HCT116 (cell line): ENCODE measurements around the gene SOCS3. TPM values are rescaled to one million over a fixed set of nuclear protein-coding genes. Genes with fewer than 3 reads are reported as not detected.

Experiments used
- ATAC-seq: fragments of 200-7000 bp; cut with Tn5 transposase; 2 replicates; pipeline ENCODE4 v1.9.1; 2020; ENCODE audit warnings: mild to moderate bottlenecking, moderate library complexity
- BruUV-seq: library from RNA; stranded (reverse); fragments of 400-500 nt; replicated peaks from 2 replicates; lab custom pipeline; 2021; lab: Mats Ljungman, UMichigan
- CTCF ChIA-PET: fragments of 300-600 bp; sonication (Branson Sonifier 250); formaldehyde crosslinking; loops from one replicate; lab custom pipeline; 2021; ENCODE audit warnings: antibody characterized with exemption; lab: Charles Lee
- POLR2A ChIA-PET: fragments of 300-600, 350-600 bp; sonication (Branson Sonifier 250); formaldehyde crosslinking; loops from one replicate; lab custom pipeline; 2021; ENCODE audit warnings: antibody characterized with exemption; lab: Charles Lee
- RAD21 ChIA-PET, 2 experiments: fragments of 300-600 bp; sonication (Branson Sonifier 250); formaldehyde crosslinking; loops; one replicate each; lab custom pipeline; 2023; ENCODE audit warnings: low total read pairs in 2 of 2; ENCODE audit not compliant: uncharacterized antibody in 2 of 2, unreplicated experiment in 2 of 2, low non-redundant PET in 1 of 2; lab: Charles Lee
- DNase-seq: peaks from one replicate; pipeline ENCODE4 v3.0.0-alpha.2; 2010; ENCODE audit warnings: low read depth, low spot score
- H2AFZ ChIP-seq: fragments of 200-600 bp; shearing (Covaris generic), sonication (generic); 2 replicates; pipeline ENCODE4 v1.6.1; 2017; ENCODE audit warnings: low read depth, mixed run types, mixed read lengths, antibody characterized with exemption, low read length; ENCODE audit not compliant: poor library complexity, severe bottlenecking
- H3K27ac ChIP-seq: 2 replicates; pipeline ENCODE4 v1.5.1; 2012; ENCODE audit warnings: low read depth, low read length
- H3K27me3 ChIP-seq: fragments of 200-600 bp; sonication (generic); 2 replicates; pipeline ENCODE4 v1.6.1; 2016; ENCODE audit warnings: mixed run types, low read length, mixed read lengths; ENCODE audit not compliant: insufficient read depth
- H3K36me3 ChIP-seq, 2 experiments: fragments of 200-500 bp in 1 of 2; fragments of 200-600 bp in 1 of 2; sonication (Bioruptor generic) in 1 of 2; sonication (generic) in 1 of 2; 2 replicates each; pipeline versions ENCODE4 v1.5.1 to v1.6.1; 2014 to 2016; ENCODE audit warnings: low read length in 2 of 2, inconsistent platforms in 1 of 2, mixed read lengths in 1 of 2, mixed run types in 1 of 2; ENCODE audit not compliant: insufficient read depth in 2 of 2, control insufficient read depth in 1 of 2
- H3K4me1 ChIP-seq, 2 experiments: fragments of 200-600 bp in 1 of 2; sonication (generic) in 1 of 2; 2 replicates each; pipeline versions ENCODE4 v1.5.1 to v1.6.1; 2012 to 2017; ENCODE audit warnings: low read length in 2 of 2, inconsistent platforms in 1 of 2, mild to moderate bottlenecking in 1 of 2, mixed read lengths in 1 of 2, mixed run types in 1 of 2, moderate library complexity in 1 of 2; ENCODE audit not compliant: insufficient read depth in 2 of 2, control insufficient read depth in 1 of 2
- H3K4me2 ChIP-seq: fragments of 200-600 bp; sonication (generic); 2 replicates; pipeline ENCODE4 v1.6.1; 2017; ENCODE audit warnings: mixed run types, low read length, mixed read lengths
- H3K4me3 ChIP-seq, 2 experiments: fragments of 200-600 bp in 1 of 2; sonication (generic) in 1 of 2; replicated peaks in 1 of 2; 2 replicates each; pipeline ENCODE4 v1.5.1; 2011 to 2016; ENCODE audit warnings: low read length in 2 of 2, control low read depth in 1 of 2, low read depth in 1 of 2, mild to moderate bottlenecking in 1 of 2, mixed read lengths in 1 of 2, mixed run types in 1 of 2
- H3K79me2 ChIP-seq: fragments of 200-600 bp; sonication (generic); 2 replicates; pipeline ENCODE4 v1.6.1; 2017; ENCODE audit warnings: mild to moderate bottlenecking, mixed run types, low read length, moderate library complexity, mixed read lengths; ENCODE audit not compliant: insufficient read depth
- H3K9ac ChIP-seq: fragments of 200-600 bp; sonication (generic); 2 replicates; pipeline ENCODE4 v1.6.1; 2016; ENCODE audit warnings: low read length, mixed read lengths
- H3K9me2 ChIP-seq: fragments of 200-600 bp; sonication (generic), shearing (Covaris generic); 2 replicates; pipeline ENCODE4 v1.6.1; 2017; ENCODE audit warnings: mixed run types, mild to moderate bottlenecking, moderate library complexity; ENCODE audit not compliant: insufficient read depth
- H3K9me3 ChIP-seq, 2 experiments: fragments of 200-500 bp in 1 of 2; fragments of 200-600 bp in 1 of 2; sonication (Bioruptor generic) in 1 of 2; sonication (generic) in 1 of 2; 2 replicates each; pipeline ENCODE4 v1.6.1; 2014 to 2017; ENCODE audit warnings: low read length in 2 of 2, mixed read lengths in 2 of 2, inconsistent platforms in 1 of 2, low read depth in 1 of 2, mild to moderate bottlenecking in 1 of 2, mixed run types in 1 of 2, moderate library complexity in 1 of 2; ENCODE audit not compliant: control insufficient read depth in 1 of 2, insufficient read depth in 1 of 2
- H4K20me1 ChIP-seq: fragments of 200-600 bp; sonication (generic), shearing (Covaris generic); 2 replicates; pipeline ENCODE4 v1.6.1; 2017; ENCODE audit warnings: mixed run types, mild to moderate bottlenecking, moderate library complexity; ENCODE audit not compliant: insufficient read depth
- CBX3 ChIP-seq: IDR thresholded peaks from 2 replicates; pipeline ENCODE4 v1.6.1; 2012; ENCODE audit warnings: low read depth
- EGR1 ChIP-seq: IDR thresholded peaks from 2 replicates; pipeline ENCODE4 v1.6.1; 2012; ENCODE audit warnings: low read depth
- ELF1 ChIP-seq: IDR thresholded peaks from 2 replicates; pipeline ENCODE4 v1.6.1; 2012; ENCODE audit warnings: low read depth, borderline replicate concordance
- EZH2 ChIP-seq: fragments of 200-600 bp; sonication (generic); IDR thresholded peaks from 2 replicates; pipeline ENCODE4 v1.6.1; 2017; ENCODE audit warnings: antibody characterized with exemption, mixed run types
- POLR2A ChIP-seq: IDR thresholded peaks from 2 replicates; pipeline ENCODE4 v1.7.0; 2011; ENCODE audit warnings: borderline replicate concordance; ENCODE audit not compliant: insufficient read depth, insufficient read length; ENCODE audit errors: extremely low read depth
- POLR2AphosphoS5 ChIP-seq: IDR thresholded peaks from 2 replicates; pipeline ENCODE4 v1.6.1; 2011; ENCODE audit warnings: mild to moderate bottlenecking, low read depth, low read length, moderate library complexity
- RAD21 ChIP-seq: IDR thresholded peaks from 2 replicates; pipeline ENCODE4 v1.6.1; 2012; ENCODE audit warnings: low read depth, mild to moderate bottlenecking
- SIN3A ChIP-seq: IDR thresholded peaks from 2 replicates; pipeline ENCODE4 v1.6.1; 2012; ENCODE audit warnings: low read depth
- SP1 ChIP-seq: IDR thresholded peaks from 2 replicates; pipeline ENCODE4 v1.6.1; 2012; ENCODE audit warnings: low read depth
- SRF ChIP-seq: IDR thresholded peaks from 2 replicates; pipeline ENCODE4 v1.6.1; 2012; ENCODE audit warnings: low read depth
- TCF7L2 ChIP-seq: IDR thresholded peaks from 2 replicates; pipeline ENCODE4 v1.7.0; 2011; ENCODE audit warnings: borderline replicate concordance, inconsistent platforms; ENCODE audit not compliant: insufficient read depth, insufficient read length; ENCODE audit errors: extremely low read depth
- YY1 ChIP-seq: IDR thresholded peaks from 2 replicates; pipeline ENCODE4 v1.6.1; 2011; ENCODE audit warnings: low read length, low read depth, moderate library complexity, mild to moderate bottlenecking; ENCODE audit not compliant: insufficient replicate concordance; ENCODE audit errors: extremely low read depth
- ZFX ChIP-seq: fragments of 450-650 bp; IDR thresholded peaks from 2 replicates; pipeline ENCODE4 v1.6.1; 2017
- ZNF274 ChIP-seq: fragments of 200-500 bp; sonication (Bioruptor generic); IDR thresholded peaks from 2 replicates; pipeline ENCODE4 v1.6.1; 2014; ENCODE audit warnings: mild to moderate bottlenecking, low read depth, low read length, inconsistent platforms
- intact Hi-C: fragments of 100-400 bp; cut with micrococcal nuclease; formaldehyde crosslinking; loops from 2 replicates; pipeline ENCODE4 v1.10.0; 2022
- total RNA-seq: library from RNA; stranded (reverse); gene quantifications from one replicate; pipeline ENCODE4 v1.2.1, GENCODE V29; 2021; ENCODE audit not compliant: unreplicated experiment
- TF ChIP-seq, protein P1 (sequence below): IDR thresholded peaks from 2 replicates; pipeline ENCODE4 v1.6.1; 2012
- TF ChIP-seq, protein P2 (sequence below): IDR thresholded peaks from 2 replicates; pipeline ENCODE4 v1.6.1; 2011; ENCODE audit warnings: mild to moderate bottlenecking, low read length, moderate library complexity; ENCODE audit not compliant: insufficient replicate concordance; ENCODE audit errors: extremely low read depth
- TF ChIP-seq, protein P3 (sequence below): IDR thresholded peaks from 2 replicates; pipeline ENCODE4 v1.6.1; 2012
- TF ChIP-seq, protein P4 (sequence below), 3 experiments: fragments of 200-600 bp in 1 of 3; sonication (generic) in 1 of 3; IDR thresholded peaks in 2 of 3; conservative IDR thresholded peaks in 1 of 3; 2 replicates each; pipeline ENCODE4 v1.5.1; 2012 to 2017; ENCODE audit warnings: low read depth in 2 of 3, low read length in 2 of 3, antibody characterized with exemption in 1 of 3, borderline replicate concordance in 1 of 3, control low read depth in 1 of 3, mild to moderate bottlenecking in 1 of 3, mixed read lengths in 1 of 3, mixed run types in 1 of 3, moderate library complexity in 1 of 3; ENCODE audit not compliant: insufficient read depth in 1 of 3

The SOCS3 gene
- total RNA-seq, 1 experiment from 2014 or later = 26.7 TPM

DNA sequence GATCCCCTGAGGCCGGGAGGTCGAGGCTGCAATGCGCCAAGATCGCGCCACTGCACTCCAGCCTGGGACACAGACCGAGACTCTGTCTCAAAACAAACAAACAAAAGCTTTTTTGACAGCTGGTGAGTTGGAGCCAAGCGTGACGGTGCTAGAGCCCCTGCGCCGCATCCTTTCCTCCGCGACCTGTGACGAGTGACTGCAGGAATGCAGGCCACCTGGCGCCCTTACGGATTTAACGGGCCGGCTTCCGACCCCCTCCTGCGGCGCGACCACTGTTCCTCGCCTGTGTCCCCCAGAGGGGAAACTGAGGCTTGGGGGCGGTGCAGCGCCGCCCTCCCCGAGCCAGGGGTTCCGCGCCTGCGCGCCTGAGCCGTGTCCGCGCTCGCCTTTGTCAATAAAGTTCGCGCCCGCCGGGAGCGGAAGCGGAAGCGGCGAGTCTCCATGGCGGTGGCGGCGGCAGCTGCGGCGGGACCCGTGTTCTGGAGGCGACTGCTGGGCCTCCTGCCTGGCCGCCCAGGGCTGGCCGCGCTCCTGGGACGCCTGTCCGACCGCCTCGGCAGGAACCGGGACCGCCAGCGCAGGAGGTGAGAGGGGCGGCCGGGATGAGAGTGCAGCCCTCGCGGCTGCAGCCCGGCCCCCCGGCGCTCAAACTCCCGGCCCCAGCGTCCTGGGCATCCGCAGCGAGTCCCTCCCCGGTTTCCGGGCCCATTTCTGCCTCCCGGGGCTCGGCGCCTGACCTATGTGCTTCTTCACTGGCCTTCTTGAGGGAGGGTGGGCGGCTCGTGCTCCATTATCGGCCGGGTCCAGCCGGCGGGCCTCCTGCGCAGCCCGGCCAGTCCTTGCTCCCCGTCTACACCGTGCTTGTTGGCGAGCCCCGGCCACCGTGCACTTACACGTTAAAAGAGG is 18.6 kb upstream of the SOCS3 start, which contains the start of gene PGS1 (continued):
- TF ChIP-seq ZNF274 (no peak), EGR1 (peak; percentile 40), ELF1 (peak; percentile 96), TCF7L2 (peak; percentile 42), SIN3A (peak; percentile 95)

DNA sequence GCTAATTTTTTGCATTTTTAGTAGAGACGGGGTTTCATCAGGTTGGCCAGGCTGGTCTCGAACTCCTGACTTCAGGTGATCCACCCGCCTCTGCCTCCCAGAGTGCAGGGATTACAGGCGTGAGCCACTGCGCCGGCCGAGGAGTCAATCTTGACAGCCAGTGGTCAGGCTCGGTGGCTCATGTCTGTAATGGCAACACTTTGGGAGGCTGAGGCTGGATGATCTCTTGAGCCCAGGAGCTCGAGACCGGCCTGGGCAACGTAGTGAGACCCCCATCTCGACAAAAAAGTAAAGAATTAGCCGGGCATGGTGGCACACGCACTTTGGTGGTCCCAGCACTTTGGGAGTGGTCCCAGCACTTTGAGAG is 18.0 kb upstream of the SOCS3 start:
- Histone ChIP-seq H3K4me2 (peak overlapping the region; percentile 77), H3K9me3 (no peaks in the 10 kb centered on the region), H3K36me3 (peaks cover 0 to 5% of the 10 kb centered on the region in 2 experiments; a peak in 2 of 4 replicates), H3K4me1 (peaks cover 16 to 36% of the 10 kb centered on the region in 2 experiments), H4K20me1 (peaks cover 13% of the 10 kb centered on the region; the same call in 1 of the 2 replicates), H3K9me2 (no peaks in the 10 kb centered on the region), H3K79me2 (peaks cover 43% of the 10 kb centered on the region), H3K9ac (peak overlapping the region; percentile 85; the same call in 1 of the 2 replicates), H3K27ac (peak overlapping the region; percentile 63; the same call in 1 of the 2 replicates), H3K27me3 (no peaks in the 10 kb centered on the region), H2AFZ (peak overlapping the region; percentile 64), H3K4me3 (peak overlapping the region; percentile 62 to 86)
- intact Hi-C loops = loop anchor here (1.0 kb wide), 1 partner anchor 18 kb away; the partner anchor contains the start of gene SOCS3
- ChIA-PET POLR2A (no interaction called here), CTCF (interaction anchor here (1.8 kb wide), 1 partner anchor 17 kb away, joined by 11 read pairs; no protein-coding TSS in a partner anchor), RAD21 (interaction anchor here in 1 of 2 experiments (0.5 kb wide), 1 partner anchor 9 kb away, joined by 6 read pairs; no protein-coding TSS in a partner anchor)
- peak; percentile 26 for ATAC-seq
- BruUV-seq = no TSS peak
- no peak for DNase-seq
- TF ChIP-seq SIN3A = no peak
- no peak for TF ChIP-seq EGR1
- no peak for TF ChIP-seq TCF7L2
- TF ChIP-seq EZH2 = no peak
- TF ChIP-seq, protein P1, sequence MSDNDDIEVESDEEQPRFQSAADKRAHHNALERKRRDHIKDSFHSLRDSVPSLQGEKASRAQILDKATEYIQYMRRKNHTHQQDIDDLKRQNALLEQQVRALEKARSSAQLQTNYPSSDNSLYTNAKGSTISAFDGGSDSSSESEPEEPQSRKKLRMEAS = no peak
- TF ChIP-seq ZNF274 = no peak
- TF ChIP-seq POLR2AphosphoS5 = no peak
- no peak for TF ChIP-seq POLR2A
- no peak for TF ChIP-seq SP1
- no peak for TF ChIP-seq ZFX
- TF ChIP-seq, protein P2, sequence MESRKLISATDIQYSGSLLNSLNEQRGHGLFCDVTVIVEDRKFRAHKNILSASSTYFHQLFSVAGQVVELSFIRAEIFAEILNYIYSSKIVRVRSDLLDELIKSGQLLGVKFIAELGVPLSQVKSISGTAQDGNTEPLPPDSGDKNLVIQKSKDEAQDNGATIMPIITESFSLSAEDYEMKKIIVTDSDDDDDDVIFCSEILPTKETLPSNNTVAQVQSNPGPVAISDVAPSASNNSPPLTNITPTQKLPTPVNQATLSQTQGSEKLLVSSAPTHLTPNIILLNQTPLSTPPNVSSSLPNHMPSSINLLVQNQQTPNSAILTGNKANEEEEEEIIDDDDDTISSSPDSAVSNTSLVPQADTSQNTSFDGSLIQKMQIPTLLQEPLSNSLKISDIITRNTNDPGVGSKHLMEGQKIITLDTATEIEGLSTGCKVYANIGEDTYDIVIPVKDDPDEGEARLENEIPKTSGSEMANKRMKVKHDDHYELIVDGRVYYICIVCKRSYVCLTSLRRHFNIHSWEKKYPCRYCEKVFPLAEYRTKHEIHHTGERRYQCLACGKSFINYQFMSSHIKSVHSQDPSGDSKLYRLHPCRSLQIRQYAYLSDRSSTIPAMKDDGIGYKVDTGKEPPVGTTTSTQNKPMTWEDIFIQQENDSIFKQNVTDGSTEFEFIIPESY = no peak
- TF ChIP-seq CBX3 = no peak
- TF ChIP-seq, protein P3, sequence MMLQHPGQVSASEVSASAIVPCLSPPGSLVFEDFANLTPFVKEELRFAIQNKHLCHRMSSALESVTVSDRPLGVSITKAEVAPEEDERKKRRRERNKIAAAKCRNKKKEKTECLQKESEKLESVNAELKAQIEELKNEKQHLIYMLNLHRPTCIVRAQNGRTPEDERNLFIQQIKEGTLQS = no peak
- TF ChIP-seq, protein P4, sequence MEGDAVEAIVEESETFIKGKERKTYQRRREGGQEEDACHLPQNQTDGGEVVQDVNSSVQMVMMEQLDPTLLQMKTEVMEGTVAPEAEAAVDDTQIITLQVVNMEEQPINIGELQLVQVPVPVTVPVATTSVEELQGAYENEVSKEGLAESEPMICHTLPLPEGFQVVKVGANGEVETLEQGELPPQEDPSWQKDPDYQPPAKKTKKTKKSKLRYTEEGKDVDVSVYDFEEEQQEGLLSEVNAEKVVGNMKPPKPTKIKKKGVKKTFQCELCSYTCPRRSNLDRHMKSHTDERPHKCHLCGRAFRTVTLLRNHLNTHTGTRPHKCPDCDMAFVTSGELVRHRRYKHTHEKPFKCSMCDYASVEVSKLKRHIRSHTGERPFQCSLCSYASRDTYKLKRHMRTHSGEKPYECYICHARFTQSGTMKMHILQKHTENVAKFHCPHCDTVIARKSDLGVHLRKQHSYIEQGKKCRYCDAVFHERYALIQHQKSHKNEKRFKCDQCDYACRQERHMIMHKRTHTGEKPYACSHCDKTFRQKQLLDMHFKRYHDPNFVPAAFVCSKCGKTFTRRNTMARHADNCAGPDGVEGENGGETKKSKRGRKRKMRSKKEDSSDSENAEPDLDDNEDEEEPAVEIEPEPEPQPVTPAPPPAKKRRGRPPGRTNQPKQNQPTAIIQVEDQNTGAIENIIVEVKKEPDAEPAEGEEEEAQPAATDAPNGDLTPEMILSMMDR (IDR thresholded peaks at IDR 0.05 in 2 of 3, conservative IDR thresholded peaks at IDR 0.05 in 1 of 3; ENCODE audit: borderline replicate concordance in 1 of 3, insufficient read depth in 1 of 3, low read depth in 2 of 3, low read length in 2 of 3) = no peak
- no peak for TF ChIP-seq RAD21
- no peak for TF ChIP-seq YY1
- TF ChIP-seq SRF = no peak
